Measurements from ENCODE around the gene ZBTB20.

The ZBTB20 gene

DNA sequence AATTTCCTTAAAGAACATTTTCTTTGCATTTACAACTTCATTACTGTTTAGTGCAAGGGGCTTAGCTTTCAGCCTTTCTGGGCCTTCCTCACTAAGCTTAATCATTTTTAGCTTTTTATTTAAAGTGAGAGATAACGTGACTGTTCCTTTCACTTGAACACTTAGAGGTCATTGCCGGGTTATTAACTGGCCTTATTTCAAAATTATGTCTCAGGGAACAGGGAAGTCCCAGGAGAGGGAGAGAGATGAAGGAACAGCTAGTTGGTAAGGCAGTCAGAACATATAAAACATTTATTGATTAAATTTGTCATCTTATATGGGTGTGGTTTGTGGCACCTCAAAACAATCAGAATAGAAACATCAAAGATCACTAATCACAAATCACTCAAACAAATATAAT lies 584.5 kb downstream of the ZBTB20 start:
- DNase-seq = no peak

DNA sequence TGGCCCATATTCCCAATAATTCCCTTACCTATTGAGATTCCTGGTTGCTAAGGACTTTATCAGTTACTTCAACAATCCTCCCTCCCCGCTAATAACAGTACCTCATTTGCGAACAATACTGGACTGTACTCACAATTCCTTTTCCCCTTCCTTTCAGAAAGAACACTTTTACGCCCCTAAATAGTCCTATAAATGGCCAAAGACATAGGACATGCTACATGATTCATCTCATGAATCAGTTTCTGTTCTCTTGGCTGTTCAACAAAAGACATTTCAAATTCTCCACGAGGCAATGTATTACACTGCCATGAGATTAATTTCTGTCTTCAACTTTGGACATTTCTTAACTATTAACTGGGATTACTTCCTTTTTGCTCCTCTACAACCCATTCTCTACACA lies 588.8 kb downstream of the ZBTB20 start:
- DNase-seq = no peak

DNA sequence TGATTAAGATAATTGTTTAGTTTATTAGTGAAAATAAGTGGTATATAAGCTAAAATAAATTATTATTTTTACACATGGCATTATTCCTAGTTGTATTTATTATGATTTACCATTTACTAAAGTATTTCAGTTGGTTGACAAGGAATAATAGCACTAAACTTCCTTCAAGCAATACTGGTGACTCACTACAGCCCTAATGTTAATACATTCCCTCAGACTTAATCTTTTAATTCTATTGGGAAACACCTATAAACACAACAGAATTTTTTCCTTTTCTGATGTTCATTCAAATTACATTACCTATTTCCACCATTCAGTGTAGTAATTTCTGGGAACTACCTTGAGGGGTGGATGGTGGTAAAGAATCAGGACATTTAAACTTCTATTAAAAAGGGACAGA lies 589.3 kb downstream of the ZBTB20 start:
- no peak for DNase-seq

DNA sequence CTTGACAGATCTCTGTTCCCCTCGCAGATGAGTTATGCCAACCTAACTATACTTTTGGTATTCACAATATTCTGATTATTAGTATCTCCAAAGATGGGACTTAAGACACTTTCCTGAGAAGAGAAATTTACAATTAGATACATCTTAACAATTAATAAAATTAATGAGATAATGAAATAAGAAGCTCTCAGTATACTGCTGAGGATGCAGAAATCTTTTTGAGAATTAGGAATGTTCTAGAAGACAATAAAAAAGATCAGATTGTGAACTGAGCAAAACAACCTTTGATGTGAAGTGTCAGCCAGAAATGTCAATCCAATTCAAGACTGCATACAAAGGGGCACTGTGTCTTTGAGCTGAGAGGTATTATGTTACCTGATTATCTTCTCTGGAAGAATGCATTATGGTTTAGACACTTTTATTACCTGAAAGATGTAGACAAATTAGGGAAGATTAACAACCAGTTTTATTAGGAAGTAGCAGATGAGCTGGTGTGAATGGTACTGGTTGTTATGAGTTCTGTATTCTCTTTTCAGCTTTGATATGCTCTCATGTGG lies 590.4 kb downstream of the ZBTB20 start:
- no peak for DNase-seq

DNA sequence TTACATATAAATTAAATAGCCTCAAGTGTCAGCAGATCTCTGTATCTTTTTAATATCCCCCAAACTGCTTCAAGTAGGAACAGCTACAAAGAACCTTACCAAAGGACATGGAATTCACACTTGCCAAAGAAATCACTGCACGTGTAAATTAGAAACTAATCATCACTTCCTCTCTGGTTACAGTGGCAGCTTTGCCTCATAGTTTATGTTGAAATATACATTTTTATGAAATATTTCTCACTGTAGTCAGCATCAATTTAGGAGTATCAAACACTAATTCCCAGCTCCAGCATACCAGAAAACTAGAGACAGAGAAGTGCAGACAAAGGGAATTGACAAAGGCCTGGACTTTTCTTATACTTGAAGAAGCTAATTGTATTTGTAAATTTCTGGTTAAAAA lies 592.4 kb downstream of the ZBTB20 start:
- no peak for DNase-seq

DNA sequence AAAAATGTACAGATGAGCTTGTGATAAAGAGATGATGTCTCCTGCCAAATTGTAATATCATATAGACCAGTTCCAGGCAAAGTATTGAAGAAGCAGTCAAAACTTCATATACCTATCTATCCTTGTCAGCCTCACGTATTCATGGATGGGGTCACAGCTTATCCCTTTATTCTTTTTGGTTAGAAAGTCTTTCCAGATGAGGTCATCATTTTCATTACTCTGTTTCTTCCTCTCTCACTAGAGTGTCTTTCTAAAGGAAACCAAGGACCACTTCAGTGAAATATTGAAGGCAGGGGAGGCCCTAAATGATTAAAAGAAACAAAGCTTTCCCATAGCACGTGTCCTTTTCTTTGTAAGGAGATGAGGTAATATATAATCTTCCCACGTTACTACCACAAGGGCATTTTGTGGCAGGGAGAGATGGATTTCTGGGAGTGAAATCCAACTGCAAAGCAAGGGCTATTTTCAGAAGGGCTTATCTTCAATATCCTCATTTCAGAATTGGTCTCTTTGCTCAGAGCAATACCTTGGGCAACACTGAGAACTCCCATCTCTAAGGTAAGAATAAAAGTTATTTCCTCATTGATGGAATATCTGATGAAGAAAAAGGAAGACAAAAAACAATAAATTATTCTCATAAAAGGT lies 593.0 kb downstream of the ZBTB20 start:
- no peak for DNase-seq

DNA sequence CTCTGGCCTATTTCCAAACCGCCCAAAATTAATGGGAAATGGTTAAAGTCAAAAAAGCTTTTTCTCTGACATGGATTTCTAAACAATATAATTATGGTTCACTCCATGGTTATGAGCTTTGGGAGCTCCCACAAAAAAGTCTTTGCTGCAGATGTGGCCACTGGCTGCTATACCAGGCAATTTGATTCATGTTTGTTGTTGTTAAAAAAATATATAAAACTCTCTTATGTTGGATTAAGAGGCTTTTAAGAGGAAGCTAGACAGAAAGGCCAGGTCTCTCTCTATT lies 594.6 kb downstream of the ZBTB20 start:
- no peak for DNase-seq

DNA sequence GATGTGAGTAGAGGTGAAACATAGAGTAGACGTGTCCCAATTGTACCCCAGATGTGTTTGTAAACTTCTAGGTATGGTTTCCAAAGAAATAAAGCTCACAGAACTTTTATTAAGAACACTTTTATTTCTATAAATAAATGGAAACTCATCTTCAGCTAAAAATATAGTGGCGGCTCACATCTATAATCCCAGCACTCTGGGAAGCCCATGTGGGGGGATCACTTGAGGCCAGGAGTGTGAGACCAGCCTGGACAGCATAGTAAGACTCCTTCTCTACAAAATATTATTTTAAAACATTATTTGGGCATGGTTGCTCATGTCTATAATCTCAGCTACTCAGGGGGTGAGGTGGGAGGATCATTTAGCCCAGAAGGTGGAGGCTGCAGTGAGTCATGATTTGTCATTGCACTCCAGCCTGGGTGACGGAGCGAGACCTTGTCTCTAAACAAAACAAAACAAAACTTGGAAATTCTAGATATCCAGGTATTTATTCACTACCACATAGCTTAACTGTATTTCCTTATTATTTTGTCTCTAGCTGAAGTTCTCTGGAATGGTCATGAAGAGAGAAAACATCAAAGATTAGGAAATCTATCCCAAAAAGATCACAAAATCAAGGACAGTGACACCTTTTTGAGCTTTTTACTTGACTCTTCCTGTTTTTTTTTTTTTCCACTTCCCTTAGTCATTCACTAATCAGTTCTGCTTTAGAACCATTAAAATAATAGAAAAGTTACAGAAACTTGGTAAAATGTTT lies 595.1 kb downstream of the ZBTB20 start:
- no peak for DNase-seq

DNA sequence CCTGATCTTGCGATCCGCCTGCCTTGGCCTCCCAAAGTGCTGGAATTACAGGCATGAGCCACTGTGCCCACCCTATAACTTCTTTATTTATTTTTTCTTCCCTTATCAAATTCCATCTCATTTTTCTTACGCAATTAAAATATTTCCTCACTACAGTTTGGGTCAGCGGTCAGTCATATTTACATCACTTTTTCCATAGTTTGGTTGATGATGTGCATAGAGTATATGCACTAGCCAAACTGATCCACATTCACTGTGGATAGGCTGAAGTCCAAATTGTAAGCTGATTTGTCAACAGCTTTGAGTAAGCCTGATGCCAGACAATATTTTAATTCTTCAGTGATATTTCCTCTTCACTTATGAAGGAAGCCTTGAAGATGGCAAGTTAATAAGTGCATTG lies 596.9 kb downstream of the ZBTB20 start:
- DNase-seq = no peak

DNA sequence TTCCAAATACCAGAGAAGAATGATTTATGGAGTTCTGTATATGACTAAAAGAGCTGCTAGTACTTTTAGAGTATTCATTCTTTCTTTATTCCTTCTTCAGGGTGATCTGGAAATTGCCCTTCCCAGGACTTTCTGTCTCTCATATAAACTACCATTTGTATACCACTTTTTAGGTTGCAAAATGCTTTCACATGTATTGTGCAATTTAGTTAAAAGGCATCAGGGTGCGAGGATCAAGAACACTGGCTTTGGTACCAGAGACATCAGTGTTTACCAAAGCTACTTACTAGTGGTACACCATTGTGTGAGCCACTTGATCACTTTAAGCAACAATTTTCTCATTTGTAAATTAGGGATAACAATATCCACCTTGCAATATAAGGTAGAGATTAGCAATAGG lies 601.9 kb downstream of the ZBTB20 start:
- DNase-seq = no peak

DNA sequence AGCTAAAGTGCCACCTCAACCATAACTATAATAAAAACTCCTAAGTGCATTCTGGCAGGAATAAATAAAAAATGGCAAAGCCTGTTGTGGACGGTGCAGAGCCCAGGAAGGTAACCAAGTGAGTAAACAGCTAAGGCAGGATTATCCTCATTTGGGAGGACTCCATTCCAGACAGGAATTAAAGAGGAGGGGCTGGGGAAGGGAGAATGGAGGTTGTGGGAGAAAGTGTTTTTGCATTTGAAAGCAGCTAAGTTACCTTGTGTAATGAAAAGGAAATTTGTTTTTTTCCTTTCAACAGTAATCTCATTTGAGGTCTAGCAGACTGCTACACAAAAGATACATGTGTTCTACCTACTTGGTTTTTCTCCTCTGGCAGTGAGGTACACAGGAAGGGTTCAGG lies 604.7 kb downstream of the ZBTB20 start:
- DNase-seq = no peak

DNA sequence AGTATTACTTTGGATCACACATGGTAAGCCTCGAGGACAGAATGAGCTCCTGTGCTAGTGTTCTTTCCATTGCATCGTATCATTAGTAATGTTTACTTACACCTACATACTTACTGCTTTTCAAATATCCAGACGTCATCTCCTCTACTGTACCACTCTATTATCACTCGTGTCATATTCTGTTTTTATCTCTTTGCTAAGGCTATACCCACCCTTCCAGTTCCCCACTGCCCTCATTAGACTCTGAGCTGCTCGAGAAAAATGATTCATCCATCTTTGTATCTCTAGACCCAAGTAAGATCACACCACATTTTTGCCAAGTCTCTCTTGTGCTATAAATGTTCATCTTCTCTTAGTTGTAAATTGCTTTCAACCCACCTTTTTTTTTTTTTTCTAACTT lies 607.6 kb downstream of the ZBTB20 start:
- no peak for DNase-seq

DNA sequence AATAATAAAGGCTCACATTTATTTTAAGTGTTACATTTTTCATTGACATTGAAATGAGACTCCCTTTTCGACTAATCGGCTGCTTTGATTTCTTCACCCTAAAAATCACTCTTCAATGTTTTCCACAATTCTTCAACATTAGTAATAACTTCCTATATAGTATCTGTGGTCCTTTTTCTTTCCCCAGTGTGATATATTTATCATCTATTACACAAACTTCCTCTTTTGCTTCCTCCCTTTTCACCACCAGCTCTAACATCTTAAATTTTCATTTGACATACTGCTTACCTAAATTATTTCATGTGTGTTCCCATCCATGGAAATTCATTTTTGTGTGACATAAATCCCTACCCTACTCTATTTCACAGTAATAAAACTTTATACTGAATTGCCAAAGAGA lies 608.9 kb downstream of the ZBTB20 start:
- DNase-seq = no peak

DNA sequence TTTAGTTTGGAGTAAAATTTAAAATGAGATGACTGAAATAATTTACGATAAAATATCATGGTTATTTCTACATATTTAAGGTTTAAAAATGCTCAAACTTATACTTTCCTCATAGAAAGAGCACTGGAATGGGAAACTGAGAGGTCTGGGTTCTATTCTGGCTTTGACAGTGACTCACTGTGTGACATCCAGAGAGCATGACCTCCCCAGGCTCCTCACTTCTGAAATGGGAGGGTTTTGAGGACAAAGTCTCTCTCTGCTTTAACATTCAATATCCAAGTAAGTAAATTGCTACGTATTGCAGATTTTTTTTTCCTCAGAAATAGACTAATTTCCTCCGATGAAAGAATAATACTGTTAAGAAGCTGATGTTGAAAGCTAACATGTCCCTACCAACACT lies 618.6 kb downstream of the ZBTB20 start:
- no peak for DNase-seq

DNA sequence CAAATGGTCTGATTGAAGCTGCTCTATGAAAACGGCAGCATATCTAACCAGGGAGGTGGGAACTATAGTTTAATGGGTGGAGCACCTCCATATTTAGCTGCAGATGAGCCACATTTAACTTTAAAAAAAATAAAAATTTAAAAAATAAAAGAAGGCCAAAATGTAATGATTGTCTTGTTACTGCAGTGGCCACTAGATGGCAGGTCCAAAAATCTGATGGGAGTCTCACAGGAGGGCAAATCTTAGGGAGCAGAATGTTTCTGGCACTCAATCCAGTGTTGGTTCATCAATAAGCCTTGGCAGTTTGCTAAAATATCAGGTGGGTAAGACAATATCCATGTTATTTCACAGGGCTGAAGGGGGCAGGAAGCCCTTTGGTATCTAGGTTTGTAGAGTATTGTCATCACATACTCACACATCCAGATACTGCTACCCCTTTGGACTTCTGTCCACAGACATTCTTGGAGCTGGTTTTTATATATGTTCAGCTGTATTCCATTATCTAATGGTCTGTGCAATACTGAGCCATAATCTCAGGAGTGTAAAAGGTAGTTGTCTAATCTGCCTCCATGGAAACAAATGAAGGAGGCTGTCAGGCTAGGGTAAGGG lies 619.9 kb downstream of the ZBTB20 start:
- no peak for DNase-seq

DNA sequence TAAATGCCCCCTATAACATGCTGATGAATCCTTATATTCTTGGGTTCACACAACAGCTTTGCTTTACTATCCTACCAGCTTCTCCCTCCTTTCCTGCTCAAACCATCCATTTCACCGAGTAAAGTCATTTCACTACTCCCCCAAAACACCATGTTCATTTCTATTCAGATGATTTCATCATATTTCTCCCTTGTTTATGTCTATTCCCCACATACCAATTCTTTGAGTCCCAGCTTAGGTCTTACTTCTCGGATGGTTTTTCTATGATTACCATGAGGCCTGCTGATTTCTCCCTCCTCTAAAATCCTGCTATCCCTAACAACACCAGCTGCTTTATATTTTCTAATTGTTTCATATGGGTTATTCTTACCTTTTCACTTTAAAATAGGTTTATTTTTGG lies 621.8 kb downstream of the ZBTB20 start:
- no peak for DNase-seq

DNA sequence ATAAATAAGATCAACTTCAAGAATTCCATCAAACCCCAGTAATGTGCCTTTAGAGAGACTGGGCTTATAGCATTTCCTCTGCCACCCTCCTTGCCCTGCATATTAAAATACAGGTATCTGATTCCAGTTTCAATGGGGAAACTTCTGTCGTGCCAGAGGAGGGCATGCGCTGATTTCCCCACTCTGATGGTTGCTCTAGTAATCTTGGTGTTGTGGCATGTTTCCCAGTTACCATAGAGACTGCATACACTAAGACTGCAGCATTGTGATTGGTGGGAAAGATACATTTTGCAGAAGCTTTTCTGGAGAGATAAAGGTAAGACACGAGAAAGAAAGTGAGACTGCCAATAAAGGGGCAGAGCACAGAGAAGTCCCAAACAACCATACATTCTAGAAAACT lies 627.7 kb downstream of the ZBTB20 start:
- no peak for DNase-seq

DNA sequence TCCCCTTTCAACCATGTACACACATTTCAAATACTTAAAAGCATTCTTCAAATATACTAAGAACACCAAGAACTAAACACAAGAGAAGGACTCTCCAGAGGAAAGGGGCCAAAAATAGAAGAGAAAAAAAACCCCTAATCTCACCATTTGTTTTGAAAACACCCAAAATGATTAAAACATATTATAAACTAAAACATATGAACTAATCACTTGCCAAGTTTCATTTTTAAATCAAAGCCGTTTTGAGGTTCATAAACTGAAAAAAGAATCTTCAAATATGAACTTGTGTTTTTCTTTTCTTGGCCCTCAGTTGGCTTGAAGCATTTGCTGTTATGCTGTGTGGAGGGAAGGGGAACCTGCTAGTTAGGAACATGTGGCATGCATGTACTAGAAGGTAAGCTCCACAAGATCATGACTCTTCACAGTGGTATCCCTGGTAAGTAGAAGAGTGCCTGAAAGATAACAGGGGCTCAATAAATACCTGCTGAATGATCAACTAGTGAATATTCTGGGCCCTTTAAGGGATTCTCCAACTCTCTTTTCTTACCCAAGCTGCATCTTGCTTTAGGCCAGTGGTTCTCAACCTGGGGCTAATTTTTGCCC lies 628.8 kb downstream of the ZBTB20 start:
- no peak for DNase-seq

DNA sequence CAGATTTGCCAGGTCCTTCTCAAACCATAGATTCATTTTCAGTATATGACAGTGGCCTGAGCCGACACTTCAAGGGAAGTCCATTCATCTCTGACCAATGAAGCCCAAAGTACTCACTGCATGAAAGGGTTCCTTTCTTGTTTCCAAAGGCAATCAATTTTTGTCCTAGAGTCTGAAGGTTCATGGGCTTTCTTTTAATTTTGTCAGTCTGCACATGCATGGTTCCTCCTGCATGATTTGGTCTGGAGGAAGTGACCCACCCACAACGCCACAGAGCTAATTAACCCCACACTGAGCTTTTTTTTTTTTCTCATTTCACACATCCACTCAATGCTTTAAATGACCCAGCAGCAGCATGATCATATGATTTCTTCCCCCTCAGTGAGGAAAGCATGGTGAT lies 636.9 kb downstream of the ZBTB20 start:
- no peak for DNase-seq

DNA sequence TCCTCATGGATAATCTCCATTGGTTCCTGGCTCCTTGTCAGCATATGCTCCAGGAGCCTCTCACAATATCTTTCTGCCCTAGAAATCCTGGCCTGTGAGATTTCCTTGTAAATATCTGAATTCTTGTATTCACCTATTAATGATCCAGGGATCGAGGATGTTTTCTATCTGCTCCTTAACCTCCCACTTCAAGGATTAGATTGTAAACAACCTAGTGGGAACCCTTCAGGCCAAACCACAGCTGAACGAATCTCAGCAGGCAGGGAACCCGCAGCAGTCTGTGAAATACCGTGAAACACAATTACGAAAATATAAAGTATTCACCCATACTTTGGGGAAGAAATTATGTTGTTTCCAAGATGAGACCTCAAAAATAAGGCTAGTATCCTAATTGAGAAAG lies 637.3 kb downstream of the ZBTB20 start:
- no peak for DNase-seq

DNA sequence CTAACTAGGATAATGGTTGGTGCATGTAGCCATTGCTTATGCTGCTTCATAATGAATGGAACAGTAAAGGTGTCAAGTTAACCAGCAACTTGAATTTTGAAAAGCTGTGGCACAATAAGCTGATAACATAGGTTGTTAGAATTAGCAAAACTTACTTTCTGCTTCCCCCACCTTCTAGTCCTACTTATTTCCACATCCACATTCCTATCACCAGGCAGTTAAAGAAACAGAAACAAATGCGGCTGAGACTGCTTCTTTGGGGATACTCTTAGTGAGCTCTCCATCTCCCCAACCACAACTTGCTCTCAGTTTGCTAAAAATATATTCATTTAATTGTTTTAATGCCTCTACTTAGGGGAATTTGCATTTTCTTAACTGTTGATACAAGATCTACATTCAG lies 638.1 kb downstream of the ZBTB20 start:
- no peak for DNase-seq

DNA sequence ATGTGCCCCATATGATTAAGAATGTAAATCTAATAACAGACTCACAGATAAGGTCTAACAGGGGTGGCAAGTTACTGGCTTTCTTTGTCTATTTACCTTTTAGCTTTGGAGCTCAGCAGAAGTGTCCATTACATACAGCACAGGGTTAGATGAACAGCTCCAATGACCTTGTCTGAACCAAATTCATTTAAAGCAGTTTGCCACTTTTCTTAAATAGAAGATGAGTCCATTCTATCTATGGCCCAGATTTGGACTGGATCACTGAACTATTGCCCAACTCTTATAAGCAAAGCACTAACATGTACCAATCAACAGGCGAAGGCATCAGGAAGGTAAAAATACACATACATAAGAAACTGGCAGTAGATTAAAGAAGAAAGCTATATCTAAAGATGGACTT lies 638.9 kb downstream of the ZBTB20 start:
- DNase-seq = no peak

DNA sequence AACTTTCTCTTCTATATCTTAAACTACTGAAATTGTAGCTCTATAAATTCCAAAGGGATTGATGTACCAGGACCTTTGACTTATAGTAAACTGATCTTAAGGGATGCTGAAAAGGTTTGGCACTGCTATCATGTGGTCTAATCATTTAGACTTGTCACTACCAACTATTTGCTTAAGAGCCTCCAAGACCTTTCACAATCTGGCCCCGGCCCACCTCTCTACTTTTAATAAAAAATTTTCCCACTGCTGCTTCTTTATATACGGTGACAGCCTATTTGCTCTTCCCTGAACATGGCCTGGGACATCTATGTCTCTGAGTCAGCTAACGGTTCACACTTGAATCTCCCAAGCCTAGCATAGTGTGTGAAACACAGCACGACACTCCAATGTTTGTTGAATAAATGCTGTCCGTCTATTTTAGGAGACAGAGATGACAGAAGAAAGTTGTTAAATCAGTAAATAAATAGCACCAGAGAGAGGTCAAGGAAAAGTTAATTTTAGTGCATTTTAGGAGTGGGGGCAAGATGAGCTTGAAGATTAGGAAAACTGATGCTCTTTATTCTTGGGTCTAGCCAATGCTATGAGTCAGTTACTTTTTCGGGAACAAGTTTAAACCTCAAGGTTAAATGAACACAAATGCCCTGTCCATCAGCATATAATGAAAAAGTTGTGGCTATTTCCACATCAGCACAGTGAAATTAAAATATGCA lies 640.3 kb downstream of the ZBTB20 start:
- no peak for DNase-seq

All from CD4-positive, alpha-beta T cell treated with Interleukin-4 for 4 hours (primary cell).